MM.1S (cell line): ENCODE results near the gene CA12.

Source experiments
- DNase-seq: peaks from one replicate; pipeline ENCODE4 v3.0.0-alpha.2; 2015
- H2AFZ ChIP-seq: fragments of 300-600 bp; sonication (generic); 2 replicates; pipeline ENCODE4 v1.6.0; 2016; ENCODE audit warnings: antibody characterized with exemption, low read length
- H3F3A ChIP-seq: fragments of 300-600 bp; sonication (generic); 2 replicates; pipeline ENCODE4 v1.6.1; 2016; ENCODE audit warnings: mild to moderate bottlenecking, antibody characterized with exemption, low read length, moderate library complexity, mixed read lengths; ENCODE audit not compliant: insufficient read depth
- H3K27ac ChIP-seq: fragments of 300-600 bp; sonication (generic); 2 replicates; pipeline ENCODE4 v1.5.1; 2016; ENCODE audit warnings: mild to moderate bottlenecking, low read length
- H3K27me3 ChIP-seq: fragments of 300-600 bp; sonication (generic); replicated peaks from 2 replicates; pipeline ENCODE4 v1.6.0; 2016; ENCODE audit warnings: low read length; ENCODE audit not compliant: insufficient read depth
- H3K36me3 ChIP-seq: fragments of 300-600 bp; sonication (generic); replicated peaks from 2 replicates; pipeline ENCODE4 v1.6.1; 2016; ENCODE audit warnings: mild to moderate bottlenecking, low read length, mixed read lengths; ENCODE audit not compliant: insufficient read depth
- H3K4me1 ChIP-seq: fragments of 300-600 bp; sonication (generic); 2 replicates; pipeline ENCODE4 v1.6.1; 2016; ENCODE audit warnings: low read length, mixed read lengths
- H3K4me2 ChIP-seq: fragments of 300-600 bp; sonication (generic); 2 replicates; pipeline ENCODE4 v1.6.0; 2016; ENCODE audit warnings: low read depth, low read length
- H3K4me3 ChIP-seq: fragments of 300-600 bp; sonication (generic); 2 replicates; pipeline ENCODE4 v1.5.1; 2016; ENCODE audit warnings: low read length, mixed read lengths
- H3K79me2 ChIP-seq: fragments of 300-600 bp; sonication (generic); 2 replicates; pipeline ENCODE4 v1.6.1; 2016; ENCODE audit warnings: mixed run types, low read length, mixed read lengths
- H3K9ac ChIP-seq: fragments of 300-600 bp; sonication (generic); 2 replicates; pipeline ENCODE4 v1.6.1; 2016; ENCODE audit warnings: low read length, mixed read lengths
- H3K9me2 ChIP-seq: fragments of 300-600 bp; sonication (generic); replicated peaks from 2 replicates; pipeline ENCODE4 v1.6.1; 2016; ENCODE audit warnings: mild to moderate bottlenecking, low read length, mixed read lengths; ENCODE audit not compliant: insufficient read depth
- H3K9me3 ChIP-seq: fragments of 300-600 bp; sonication (generic); replicated peaks from 2 replicates; pipeline ENCODE4 v1.6.1; 2016; ENCODE audit warnings: mild to moderate bottlenecking, low read length, mixed read lengths; ENCODE audit not compliant: insufficient read depth
- H4K20me1 ChIP-seq: fragments of 300-600 bp; sonication (generic); 2 replicates; pipeline ENCODE4 v1.6.1; 2016; ENCODE audit warnings: mild to moderate bottlenecking, low read length, moderate library complexity, mixed read lengths; ENCODE audit not compliant: insufficient read depth
- CTCF ChIP-seq: fragments of 300-600 bp; sonication (generic); IDR thresholded peaks from 2 replicates; pipeline ENCODE4 v1.5.1; 2016; ENCODE audit warnings: antibody characterized with exemption, low read length, mixed read lengths
- EZH2 ChIP-seq: fragments of 300-600 bp; sonication (generic); optimal IDR thresholded peaks from 2 replicates; pipeline ENCODE3; 2017; ENCODE audit warnings: low read depth, mild to moderate bottlenecking, antibody characterized with exemption, low read length, mixed read lengths
- EZH2phosphoT487 ChIP-seq: fragments of 300-600 bp; sonication (generic); IDR thresholded peaks from 2 replicates; pipeline ENCODE4 v1.6.1; 2018; ENCODE audit warnings: antibody characterized with exemption, low read length

Gene CA12

GRCh38 chr15:63312286-63312685 lies 69.4 kb downstream of the CA12 start:
- Histone ChIP-seq H3K27me3 (no peaks in the 10 kb centered on the region), H4K20me1 (no peaks in the 10 kb centered on the region), H3K4me2 (no peak overlapping the region), H3F3A (no peaks in the 10 kb centered on the region), H3K36me3 (no peaks in the 10 kb centered on the region), H3K4me1 (no peaks in the 10 kb centered on the region), H3K27ac (no peak overlapping the region), H3K79me2 (no peaks in the 10 kb centered on the region), H3K9ac (no peak overlapping the region), H3K9me2 (no peaks in the 10 kb centered on the region), H3K4me3 (no peak overlapping the region), H3K9me3 (no peaks in the 10 kb centered on the region), H2AFZ (no peak overlapping the region)
- no peak for DNase-seq
- TF ChIP-seq EZH2 (no peak), EZH2phosphoT487 (no peak), CTCF (no peak)

- H3F3A ChIP-seq, result no peaks in the 10 kb centered on the region
- no peaks in the 10 kb centered on the region for H3K36me3 ChIP-seq
- H3K9me3 ChIP-seq, result no peaks in the 10 kb centered on the region
- H3K4me1 ChIP-seq, result no peaks in the 10 kb centered on the region
- TF ChIP-seq EZH2phosphoT487 (no peak), CTCF (no peak), EZH2 (no peak)
- no peak overlapping the region for H3K4me2 ChIP-seq
- H4K20me1 ChIP-seq, result no peaks in the 10 kb centered on the region
- no peaks in the 10 kb centered on the region for H3K9me2 ChIP-seq
- H3K27ac ChIP-seq, result no peak overlapping the region
- no peaks in the 10 kb centered on the region for H3K79me2 ChIP-seq
- no peak overlapping the region for H3K9ac ChIP-seq
- no peak for DNase-seq
- H2AFZ ChIP-seq, result no peak overlapping the region
- no peaks in the 10 kb centered on the region for H3K27me3 ChIP-seq
- H3K4me3 ChIP-seq, result no peak overlapping the region
Measured at GRCh38 chr15:63310646-63311045, 71.0 kb downstream of the CA12 start.

GRCh38 chr15:63308947-63309346 lies 72.7 kb downstream of the CA12 start:
- no peaks in the 10 kb centered on the region for H3K27me3 ChIP-seq
- no peaks in the 10 kb centered on the region for H4K20me1 ChIP-seq

More at GRCh38 chr15:63308947-63309346, 72.7 kb downstream of the CA12 start:
- H3K4me1 ChIP-seq, result no peaks in the 10 kb centered on the region
- no peaks in the 10 kb centered on the region for H3K9me2 ChIP-seq
- H3F3A ChIP-seq, result no peaks in the 10 kb centered on the region
- no peak for DNase-seq
- no peak overlapping the region for H3K9ac ChIP-seq
- H3K9me3 ChIP-seq, result no peaks in the 10 kb centered on the region
- H3K4me3 ChIP-seq, result no peak overlapping the region
- H3K36me3 ChIP-seq, result no peaks in the 10 kb centered on the region
- H3K79me2 ChIP-seq, result no peaks in the 10 kb centered on the region
- no peak overlapping the region for H3K4me2 ChIP-seq
- H3K27ac ChIP-seq, result no peak overlapping the region
- no peak overlapping the region for H2AFZ ChIP-seq
- TF ChIP-seq CTCF (no peak), EZH2phosphoT487 (no peak), EZH2 (no peak)
